ENCODE results near the gene VTA1.

- TF ChIP-seq, protein P1, sequence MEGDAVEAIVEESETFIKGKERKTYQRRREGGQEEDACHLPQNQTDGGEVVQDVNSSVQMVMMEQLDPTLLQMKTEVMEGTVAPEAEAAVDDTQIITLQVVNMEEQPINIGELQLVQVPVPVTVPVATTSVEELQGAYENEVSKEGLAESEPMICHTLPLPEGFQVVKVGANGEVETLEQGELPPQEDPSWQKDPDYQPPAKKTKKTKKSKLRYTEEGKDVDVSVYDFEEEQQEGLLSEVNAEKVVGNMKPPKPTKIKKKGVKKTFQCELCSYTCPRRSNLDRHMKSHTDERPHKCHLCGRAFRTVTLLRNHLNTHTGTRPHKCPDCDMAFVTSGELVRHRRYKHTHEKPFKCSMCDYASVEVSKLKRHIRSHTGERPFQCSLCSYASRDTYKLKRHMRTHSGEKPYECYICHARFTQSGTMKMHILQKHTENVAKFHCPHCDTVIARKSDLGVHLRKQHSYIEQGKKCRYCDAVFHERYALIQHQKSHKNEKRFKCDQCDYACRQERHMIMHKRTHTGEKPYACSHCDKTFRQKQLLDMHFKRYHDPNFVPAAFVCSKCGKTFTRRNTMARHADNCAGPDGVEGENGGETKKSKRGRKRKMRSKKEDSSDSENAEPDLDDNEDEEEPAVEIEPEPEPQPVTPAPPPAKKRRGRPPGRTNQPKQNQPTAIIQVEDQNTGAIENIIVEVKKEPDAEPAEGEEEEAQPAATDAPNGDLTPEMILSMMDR (IDR thresholded peaks at IDR 0.05; ENCODE audit: poor library complexity, severe bottlenecking) = no peak
- no peak for TF ChIP-seq EP300 (conservative IDR thresholded peaks at IDR 0.05; ENCODE audit: poor library complexity, severe bottlenecking)
- no peak for TF ChIP-seq TAF1 (IDR thresholded peaks at IDR 0.05; ENCODE audit: low read depth)
- no peak for TF ChIP-seq POLR2AphosphoS5 (IDR thresholded peaks at IDR 0.05)
- TF ChIP-seq EZH2 (IDR thresholded peaks at IDR 0.05; ENCODE audit: borderline replicate concordance, insufficient read depth, low read length, poor library complexity, severe bottlenecking) = no peak
Measured at GRCh38 chr6:142233945-142234682, 87.1 kb downstream of the VTA1 start.
